ENCODE results near the gene SPRYD3.

GRCh38 chr12:53069621-53070410 lies 9.4 kb downstream of the SPRYD3 start:
- TF ChIP-seq ZBTB21 (tag by site-specific recombination; IDR thresholded peaks at IDR 0.05): no peak
- TF ChIP-seq, protein P1, sequence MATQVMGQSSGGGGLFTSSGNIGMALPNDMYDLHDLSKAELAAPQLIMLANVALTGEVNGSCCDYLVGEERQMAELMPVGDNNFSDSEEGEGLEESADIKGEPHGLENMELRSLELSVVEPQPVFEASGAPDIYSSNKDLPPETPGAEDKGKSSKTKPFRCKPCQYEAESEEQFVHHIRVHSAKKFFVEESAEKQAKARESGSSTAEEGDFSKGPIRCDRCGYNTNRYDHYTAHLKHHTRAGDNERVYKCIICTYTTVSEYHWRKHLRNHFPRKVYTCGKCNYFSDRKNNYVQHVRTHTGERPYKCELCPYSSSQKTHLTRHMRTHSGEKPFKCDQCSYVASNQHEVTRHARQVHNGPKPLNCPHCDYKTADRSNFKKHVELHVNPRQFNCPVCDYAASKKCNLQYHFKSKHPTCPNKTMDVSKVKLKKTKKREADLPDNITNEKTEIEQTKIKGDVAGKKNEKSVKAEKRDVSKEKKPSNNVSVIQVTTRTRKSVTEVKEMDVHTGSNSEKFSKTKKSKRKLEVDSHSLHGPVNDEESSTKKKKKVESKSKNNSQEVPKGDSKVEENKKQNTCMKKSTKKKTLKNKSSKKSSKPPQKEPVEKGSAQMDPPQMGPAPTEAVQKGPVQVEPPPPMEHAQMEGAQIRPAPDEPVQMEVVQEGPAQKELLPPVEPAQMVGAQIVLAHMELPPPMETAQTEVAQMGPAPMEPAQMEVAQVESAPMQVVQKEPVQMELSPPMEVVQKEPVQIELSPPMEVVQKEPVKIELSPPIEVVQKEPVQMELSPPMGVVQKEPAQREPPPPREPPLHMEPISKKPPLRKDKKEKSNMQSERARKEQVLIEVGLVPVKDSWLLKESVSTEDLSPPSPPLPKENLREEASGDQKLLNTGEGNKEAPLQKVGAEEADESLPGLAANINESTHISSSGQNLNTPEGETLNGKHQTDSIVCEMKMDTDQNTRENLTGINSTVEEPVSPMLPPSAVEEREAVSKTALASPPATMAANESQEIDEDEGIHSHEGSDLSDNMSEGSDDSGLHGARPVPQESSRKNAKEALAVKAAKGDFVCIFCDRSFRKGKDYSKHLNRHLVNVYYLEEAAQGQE (tag by site-specific recombination; IDR thresholded peaks at IDR 0.05): no peak
- TF ChIP-seq ZNF221 (tag by site-specific recombination; IDR thresholded peaks at IDR 0.05; ENCODE audit: borderline replicate concordance): no peak
- TF ChIP-seq SETDB1 (IDR thresholded peaks at IDR 0.05; ENCODE audit: insufficient read length, low read length): no peak
- no peak for TF ChIP-seq HOXA7 (CRISPR knock-in tag; IDR thresholded peaks at IDR 0.05; ENCODE audit: borderline replicate concordance)
- TF ChIP-seq ZBTB1 (tag by site-specific recombination; IDR thresholded peaks at IDR 0.05): no peak
- no peak for TF ChIP-seq ZNF776 (tag by site-specific recombination; IDR thresholded peaks at IDR 0.05; ENCODE audit: borderline replicate concordance)
- TF ChIP-seq, protein P2, sequence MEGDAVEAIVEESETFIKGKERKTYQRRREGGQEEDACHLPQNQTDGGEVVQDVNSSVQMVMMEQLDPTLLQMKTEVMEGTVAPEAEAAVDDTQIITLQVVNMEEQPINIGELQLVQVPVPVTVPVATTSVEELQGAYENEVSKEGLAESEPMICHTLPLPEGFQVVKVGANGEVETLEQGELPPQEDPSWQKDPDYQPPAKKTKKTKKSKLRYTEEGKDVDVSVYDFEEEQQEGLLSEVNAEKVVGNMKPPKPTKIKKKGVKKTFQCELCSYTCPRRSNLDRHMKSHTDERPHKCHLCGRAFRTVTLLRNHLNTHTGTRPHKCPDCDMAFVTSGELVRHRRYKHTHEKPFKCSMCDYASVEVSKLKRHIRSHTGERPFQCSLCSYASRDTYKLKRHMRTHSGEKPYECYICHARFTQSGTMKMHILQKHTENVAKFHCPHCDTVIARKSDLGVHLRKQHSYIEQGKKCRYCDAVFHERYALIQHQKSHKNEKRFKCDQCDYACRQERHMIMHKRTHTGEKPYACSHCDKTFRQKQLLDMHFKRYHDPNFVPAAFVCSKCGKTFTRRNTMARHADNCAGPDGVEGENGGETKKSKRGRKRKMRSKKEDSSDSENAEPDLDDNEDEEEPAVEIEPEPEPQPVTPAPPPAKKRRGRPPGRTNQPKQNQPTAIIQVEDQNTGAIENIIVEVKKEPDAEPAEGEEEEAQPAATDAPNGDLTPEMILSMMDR (tag by site-specific recombination; IDR thresholded peaks at IDR 0.05): no peak
- TF ChIP-seq, protein P3, sequence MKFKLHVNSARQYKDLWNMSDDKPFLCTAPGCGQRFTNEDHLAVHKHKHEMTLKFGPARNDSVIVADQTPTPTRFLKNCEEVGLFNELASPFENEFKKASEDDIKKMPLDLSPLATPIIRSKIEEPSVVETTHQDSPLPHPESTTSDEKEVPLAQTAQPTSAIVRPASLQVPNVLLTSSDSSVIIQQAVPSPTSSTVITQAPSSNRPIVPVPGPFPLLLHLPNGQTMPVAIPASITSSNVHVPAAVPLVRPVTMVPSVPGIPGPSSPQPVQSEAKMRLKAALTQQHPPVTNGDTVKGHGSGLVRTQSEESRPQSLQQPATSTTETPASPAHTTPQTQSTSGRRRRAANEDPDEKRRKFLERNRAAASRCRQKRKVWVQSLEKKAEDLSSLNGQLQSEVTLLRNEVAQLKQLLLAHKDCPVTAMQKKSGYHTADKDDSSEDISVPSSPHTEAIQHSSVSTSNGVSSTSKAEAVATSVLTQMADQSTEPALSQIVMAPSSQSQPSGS (tag by site-specific recombination; IDR thresholded peaks at IDR 0.05; ENCODE audit: low read depth): no peak
- TF ChIP-seq, protein P4, sequence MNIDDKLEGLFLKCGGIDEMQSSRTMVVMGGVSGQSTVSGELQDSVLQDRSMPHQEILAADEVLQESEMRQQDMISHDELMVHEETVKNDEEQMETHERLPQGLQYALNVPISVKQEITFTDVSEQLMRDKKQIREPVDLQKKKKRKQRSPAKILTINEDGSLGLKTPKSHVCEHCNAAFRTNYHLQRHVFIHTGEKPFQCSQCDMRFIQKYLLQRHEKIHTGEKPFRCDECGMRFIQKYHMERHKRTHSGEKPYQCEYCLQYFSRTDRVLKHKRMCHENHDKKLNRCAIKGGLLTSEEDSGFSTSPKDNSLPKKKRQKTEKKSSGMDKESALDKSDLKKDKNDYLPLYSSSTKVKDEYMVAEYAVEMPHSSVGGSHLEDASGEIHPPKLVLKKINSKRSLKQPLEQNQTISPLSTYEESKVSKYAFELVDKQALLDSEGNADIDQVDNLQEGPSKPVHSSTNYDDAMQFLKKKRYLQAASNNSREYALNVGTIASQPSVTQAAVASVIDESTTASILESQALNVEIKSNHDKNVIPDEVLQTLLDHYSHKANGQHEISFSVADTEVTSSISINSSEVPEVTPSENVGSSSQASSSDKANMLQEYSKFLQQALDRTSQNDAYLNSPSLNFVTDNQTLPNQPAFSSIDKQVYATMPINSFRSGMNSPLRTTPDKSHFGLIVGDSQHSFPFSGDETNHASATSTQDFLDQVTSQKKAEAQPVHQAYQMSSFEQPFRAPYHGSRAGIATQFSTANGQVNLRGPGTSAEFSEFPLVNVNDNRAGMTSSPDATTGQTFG (tag by site-specific recombination; IDR thresholded peaks at IDR 0.05; ENCODE audit: borderline replicate concordance): no peak
- TF ChIP-seq ZNF747 (tag by site-specific recombination; IDR thresholded peaks at IDR 0.05): no peak
- TF ChIP-seq ZNF473 (tag by site-specific recombination; IDR thresholded peaks at IDR 0.05): no peak
